ENCODE results near the gene ALDH3B2.
"Not testable (repeated sequence)": the region's sequence is repeated elsewhere in the genome, so short reads cannot be mapped to it uniquely, and the experiment has no call there.

The ALDH3B2 gene

DNA sequence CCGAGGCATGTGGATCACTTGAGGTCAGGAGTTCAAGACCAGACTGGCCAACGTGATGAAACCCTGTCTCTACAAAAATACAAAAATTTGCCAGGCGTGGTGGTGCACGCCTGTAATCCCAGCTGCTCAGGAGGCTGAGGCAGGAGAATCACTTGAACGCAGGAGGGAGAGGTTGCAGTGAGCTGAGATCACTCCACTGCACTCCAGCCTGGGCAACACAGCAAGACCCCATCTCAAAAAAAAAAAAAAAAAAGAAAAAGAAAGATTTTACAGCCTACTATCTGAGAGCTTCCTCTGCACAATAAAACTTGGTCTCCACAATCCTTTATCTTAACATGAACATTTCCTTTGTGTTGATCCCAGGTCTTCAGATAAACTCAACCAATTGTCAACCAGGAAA lies 13.7 kb downstream of the ALDH3B2 start:
- not testable (repeated sequence) for DNase-seq

DNA sequence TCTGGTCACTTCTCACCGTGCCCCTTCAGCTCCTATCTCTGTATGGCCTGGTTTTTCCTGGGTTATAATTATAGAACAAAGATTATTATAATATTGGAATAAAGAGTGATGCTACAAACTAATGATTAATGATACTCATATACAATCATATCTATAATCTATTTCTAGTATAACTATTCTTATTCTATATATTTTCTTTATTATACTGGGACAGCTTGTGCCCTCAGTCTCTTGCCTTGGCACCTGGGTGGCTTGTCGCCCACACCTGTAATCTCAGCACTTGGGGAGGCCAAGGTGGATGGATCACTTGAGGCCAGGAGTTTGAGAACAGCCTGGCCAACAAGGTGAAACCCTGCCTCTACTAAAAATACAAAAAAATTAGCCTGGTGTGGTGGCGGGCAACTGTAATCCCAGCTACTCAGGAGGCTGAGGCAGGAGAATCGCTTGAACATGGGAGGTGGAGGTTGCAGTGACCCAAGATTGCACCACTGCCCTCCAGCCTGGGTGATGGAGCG lies 14.7 kb downstream of the ALDH3B2 start:
- not testable (repeated sequence) for DNase-seq

DNA sequence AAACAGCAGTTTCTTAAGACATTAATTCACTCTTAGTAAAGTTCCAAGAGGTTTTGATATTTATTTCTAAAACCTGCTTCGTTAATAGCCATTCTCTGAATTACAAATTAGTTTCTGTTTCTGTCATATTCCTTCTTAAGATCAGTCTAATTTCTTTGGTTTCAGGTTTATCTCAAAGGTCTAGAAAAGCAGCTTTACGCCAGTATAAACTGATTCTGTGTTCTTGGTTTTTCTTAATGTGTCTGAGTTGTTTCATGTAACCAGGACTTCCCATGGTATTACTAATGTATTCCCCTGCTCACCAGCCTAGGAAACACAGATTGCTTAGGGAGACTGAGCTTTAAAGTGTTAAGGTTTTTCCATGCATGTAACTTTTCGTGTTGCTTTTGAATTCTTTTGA lies 17.1 kb downstream of the ALDH3B2 start:
- no peak for DNase-seq

DNA sequence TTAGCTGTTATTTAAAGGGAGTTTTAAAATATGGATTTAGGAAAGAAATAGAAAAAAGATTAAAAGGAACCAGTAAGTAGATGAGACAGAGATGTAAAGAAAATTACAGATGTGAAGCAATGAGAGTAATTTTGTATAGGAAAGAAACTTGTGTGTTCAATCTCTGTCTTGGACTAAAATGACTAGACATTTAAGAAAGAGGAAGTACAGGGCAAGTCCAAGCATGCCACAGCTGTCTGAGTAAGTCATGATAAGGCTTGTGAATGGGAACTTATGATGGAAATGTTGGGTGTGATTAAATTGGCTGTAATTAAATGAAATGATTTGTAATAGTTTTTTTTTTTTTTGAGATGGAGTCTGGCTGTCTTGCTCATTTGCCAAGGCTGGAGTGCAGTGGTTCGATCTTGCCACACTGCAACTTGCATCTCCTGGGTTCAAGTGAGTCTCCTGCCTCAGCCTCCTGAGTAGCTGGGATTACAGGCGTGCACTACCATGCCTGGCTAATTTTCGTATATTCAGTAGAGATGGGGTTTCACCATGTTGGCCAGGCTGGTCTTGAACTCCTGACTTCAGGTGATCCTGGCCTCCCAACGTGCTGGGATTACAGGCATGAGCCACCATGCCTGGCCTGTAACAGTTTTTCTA lies 18.0 kb downstream of the ALDH3B2 start:
- DNase-seq, result no peak

DNA sequence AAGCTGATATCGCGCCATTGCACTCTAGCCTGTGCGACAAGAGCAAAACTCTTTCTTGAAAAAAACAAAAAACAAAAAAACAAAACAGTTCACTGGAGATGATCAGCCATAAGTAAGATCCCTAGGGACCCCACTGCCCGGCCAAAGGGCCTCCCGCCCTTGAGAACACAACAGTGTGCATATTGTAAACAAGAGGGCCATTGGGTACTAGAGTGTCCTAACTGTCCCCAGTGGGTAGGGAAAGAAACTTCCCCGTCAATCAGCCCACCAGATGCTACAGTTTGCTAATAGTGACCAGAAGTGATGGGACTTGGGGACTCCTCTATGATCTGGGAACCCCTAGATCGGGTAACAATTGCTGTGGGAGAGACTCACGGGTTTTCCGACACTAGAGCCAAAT lies 20.2 kb downstream of the ALDH3B2 start:
- DNase-seq, result no peak

DNA sequence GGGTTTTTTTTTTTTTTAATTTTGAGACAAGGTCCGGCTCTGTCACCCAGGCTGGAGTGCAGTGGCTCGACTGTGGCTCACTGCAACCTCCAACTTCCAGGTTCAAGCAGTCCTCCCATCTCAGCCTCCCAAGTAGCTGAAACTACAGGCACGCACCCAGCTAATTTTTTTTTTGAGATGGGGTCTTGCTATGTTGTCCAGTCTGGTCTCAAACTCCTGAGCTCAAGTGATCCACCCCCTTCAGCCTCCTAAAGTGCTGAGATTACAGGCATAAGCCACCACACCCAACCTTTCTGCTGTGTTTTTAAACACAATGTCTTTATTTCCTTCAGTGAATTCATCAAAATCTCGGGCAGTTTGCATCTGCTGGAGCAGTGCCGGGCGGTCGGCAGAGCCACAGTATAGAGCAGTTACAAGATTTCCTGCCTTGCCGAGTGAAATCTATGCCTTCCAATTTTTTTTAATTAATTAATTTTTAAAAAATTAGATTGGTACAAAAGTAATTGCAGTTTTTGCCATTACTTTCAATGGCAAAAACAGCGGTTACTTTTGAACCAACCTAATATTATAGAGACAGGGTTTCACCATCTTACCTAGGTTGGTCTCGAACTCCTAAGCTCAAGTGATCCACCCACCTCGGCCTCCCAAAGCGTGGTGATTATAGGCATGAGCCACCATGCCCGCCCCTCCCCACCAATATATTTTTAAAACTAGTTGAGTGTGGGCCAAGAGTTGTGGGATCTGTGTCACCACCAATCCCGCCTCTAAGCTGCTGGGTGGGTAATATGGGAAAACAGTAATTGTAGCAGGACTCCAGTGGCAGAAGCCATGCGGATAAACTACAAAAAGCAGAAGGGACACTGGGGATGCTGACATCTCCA lies 21.2 kb downstream of the ALDH3B2 start:
- no peak for DNase-seq

DNA sequence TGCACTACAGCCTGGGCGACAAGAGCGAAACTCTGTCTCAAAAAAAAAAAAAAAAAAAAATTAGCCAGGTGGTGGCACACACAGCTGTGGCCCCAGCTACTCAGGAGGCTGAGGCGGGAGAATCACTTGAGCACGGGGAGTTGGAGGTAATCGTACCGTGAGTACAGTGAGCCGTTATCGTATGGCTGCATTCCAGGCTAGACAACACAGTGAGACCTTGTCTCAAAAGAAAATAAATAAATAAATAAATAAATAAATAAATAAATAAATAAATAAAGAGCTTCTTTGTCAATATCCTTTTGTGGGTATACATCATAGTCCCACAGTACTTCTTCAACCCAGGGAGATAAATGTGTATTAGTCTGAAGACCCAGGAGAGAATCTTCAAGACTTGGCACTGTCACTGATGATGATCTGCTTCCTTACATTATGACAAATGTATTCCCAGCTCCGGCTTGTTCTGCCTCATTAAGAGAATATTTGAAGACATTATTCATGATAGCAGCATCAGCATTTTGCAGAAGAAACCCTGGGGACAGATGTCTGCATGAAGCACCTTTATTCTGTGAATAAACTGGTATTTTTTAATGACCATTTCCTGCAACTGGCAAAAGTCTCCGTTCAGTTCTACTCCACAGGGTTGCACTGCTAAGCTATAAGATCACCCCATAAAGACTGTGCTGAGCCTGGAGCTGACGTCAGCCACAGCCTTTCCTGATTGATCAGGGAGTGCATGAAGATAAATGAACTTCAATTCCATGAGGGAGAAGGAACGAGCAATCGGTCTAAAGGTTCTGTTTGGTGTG lies 22.2 kb downstream of the ALDH3B2 start:
- no peak for DNase-seq

DNA sequence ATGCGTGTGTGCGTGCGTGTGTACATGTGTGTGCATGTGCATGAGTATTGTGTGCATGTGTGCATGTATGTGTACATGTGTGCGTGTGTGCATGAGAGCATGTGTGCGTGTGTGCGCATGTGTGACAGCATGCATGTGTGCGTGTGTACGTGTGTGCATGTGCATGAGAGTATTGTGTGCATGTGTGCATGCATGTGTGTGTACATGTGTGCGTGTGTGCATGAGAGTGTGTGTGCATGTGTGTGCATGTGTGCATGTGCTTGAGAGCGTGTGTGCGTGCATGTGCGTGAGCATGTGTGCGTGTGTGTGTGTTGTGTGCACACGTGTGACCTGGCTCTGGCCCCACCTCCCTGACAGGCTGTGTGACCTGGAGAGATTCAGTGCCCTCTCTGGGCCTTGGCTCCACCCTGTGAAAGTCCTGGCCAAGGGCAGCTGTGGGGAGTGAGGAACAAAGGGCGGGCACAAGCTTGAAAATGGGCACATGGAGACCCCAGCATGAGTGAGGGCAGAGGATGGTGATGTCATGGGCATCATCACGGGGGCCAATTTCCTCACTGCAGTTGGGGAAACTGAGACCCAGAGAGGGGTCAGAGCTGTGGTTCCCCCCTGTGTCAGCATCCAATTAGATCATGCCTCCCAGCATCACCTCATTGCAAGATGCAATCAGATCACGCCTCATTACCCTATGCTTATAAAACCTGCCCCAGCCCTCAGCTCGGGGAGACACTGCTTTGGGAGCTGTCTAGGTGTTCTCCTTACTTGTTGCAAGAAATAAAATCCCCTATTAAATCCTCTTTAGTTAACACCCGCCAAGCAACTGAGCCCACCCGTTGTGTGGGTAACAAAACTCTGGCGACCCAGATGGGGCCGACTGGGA lies 24.6 kb downstream of the ALDH3B2 start:
- no peak for DNase-seq

DNA sequence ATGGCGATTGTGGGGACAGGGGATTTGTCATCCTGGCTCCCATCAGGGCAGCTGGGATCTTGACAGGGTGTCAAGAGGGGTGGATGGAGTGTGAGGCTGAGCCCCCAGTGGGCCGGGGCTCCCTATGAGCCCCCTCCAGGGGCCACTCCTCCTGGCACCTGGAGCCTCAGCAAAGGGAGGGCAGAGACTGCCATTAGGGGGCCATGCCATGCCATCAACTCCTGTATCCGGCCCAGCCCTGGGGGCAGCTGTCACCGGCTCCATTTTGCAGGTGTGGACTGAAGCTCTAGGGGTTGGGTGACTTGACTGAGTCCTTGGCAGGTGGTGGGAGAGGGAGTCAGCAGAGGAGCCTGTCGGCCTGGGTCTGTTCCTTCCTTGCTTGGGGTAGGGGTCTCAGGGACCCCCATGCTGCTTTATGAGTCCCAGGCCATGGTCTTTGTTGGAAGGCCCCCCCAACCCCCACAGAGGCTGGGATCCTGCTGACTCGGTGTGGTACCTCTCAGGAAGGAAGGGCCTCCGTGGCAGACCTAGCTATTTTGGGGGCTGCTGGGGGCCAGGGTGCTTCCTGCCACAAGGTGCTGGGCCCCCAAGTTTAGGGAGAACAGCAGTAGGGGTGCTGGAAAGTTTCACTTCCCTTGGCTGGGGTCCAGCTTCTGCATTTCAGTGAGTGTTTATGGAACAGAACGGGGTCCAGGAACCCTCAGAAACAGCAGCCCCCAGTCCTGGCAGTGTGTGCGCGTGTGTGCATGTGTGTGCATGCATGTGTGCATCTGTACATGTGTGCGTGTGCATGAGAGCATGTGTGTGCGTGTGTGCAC lies 25.4 kb downstream of the ALDH3B2 start:
- no peak for DNase-seq

DNA sequence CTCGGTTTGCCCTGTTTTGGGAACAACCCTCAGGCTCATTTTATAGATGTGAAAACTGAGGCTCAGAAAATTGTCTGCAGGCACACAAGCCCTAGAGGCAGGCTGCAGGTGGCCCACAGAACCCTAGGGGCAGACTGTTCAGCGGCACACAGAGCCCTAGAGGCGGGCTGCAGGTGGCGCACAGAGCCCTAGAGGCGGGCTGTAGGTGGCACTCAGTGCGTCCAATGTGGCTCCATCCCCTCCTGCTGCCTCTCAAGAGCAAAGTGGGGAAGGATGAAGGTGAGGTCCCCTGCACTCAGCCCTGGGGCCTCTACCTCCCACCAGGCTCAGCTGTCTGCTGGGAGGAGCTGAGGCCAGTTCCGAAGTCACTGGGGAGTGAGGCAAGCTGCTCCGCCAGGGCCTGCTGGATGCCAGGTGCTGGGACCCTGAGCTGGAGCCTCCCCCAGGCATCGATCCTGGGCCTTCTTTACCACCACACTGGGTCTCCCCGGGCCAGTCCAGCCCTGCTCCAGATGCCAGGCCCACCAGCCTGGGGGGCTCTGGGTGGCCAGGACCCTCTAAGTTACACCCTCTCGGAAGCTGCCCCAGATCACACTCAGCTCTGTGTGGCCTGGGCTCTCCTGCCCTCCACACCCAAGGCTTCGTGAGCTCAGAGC lies 26.2 kb downstream of the ALDH3B2 start:
- peak; percentile 28 for DNase-seq

DNA sequence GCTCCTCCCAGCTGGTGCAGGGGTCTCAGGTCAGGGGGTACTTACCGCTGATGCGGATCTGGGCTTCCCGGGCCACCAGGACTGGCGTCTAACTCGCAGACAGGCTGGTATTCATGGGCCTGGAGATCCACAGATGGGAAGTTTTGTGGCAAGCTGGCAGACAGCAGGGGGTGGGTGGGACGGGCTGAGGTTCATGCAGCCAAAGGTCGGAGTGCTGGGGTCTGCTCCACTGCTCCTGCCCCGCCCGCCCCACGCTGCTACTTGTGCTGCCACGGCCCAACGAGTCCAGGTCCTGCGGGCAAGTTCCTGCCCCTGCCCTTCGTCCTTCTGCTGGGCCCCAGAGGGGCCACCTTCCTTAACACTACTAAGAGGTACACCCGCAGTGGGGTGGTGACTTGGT lies 27.0 kb downstream of the ALDH3B2 start:
- no peak for DNase-seq

DNA sequence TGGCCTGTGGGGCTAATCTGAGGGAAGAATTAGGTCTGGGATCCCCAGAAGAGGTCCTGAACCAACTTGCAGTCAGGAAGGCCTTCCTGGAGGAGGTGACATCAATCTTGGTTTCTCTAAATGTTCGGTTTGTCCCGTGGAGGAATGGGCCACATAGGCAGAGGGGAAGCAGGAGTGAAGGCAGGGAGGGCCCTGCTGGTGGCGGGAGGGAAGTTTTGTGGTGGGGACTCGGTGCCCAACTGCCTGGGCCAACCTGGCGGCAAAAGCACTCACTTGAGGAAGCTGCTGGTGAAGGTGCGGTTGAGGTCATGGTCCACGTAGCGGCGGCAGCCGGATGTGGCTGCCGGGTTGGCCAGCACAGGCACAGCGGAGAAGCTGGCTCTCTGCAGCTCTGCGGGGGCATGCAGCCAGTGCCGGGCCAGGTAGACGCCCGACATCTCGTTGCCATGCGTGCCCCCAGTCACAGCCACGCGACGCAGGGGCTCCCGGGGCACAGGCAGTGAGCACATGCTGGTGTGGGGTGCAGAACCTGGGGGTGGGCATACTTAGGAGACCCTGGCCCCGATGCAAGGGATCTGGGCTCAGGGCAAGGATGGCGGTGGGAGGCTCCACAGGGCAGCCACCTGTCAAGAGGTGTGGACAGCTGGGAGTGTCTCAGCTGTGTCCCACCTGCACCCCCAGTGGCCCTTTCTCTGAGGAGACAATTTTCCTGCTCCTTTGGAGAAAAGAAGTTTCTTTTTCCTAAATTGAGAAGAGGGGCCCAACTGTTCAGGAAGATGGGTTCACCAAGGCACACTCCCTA lies 27.7 kb downstream of the ALDH3B2 start:
- DNase-seq, result no peak

DNA sequence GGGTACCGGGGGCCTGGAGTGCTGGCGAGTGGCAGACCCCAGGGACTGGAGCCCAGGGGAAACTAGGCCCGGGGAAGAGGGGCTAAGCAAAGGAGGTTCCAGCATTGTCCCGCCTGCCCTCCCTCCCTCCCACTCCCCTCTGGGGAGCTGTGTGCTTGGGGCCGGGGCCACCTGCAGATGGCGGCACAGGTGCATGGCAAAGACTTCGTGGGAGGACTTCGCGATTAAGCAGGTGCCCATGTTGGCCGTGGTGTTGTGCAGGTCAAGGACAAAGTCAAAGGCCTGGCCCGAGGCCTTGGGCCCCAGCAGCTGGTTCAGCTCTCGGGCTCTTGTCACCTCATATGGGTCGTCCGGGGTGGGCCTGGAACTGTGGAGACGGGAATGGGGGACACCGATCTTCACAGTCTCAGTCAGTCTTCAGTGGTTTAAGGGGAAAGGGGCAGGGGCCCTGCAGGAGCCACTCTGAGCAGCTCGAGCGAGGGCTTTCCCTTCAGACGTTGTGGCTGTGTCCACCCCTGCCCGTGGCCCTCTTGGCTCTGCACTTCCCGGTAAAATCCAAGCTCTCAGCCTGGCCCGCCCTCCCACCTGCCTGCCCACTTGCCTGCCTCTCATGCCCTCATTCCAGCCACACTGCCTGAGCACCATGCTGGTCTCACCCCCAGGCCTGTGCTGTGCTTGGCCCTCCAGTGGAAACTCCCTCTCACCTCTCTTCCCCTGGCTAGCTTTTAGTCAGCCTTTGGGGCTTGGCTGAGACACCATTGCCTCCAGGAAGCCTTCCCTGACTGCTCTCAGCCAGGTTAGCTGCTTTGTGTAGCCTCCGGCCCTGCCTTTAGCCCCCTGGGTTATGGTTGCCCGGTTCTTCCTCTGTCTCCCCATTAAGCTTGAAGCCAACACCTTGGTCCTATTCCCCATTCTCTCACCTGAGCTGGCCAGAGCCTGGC lies 28.6 kb downstream of the ALDH3B2 start:
- no peak for DNase-seq

DNA sequence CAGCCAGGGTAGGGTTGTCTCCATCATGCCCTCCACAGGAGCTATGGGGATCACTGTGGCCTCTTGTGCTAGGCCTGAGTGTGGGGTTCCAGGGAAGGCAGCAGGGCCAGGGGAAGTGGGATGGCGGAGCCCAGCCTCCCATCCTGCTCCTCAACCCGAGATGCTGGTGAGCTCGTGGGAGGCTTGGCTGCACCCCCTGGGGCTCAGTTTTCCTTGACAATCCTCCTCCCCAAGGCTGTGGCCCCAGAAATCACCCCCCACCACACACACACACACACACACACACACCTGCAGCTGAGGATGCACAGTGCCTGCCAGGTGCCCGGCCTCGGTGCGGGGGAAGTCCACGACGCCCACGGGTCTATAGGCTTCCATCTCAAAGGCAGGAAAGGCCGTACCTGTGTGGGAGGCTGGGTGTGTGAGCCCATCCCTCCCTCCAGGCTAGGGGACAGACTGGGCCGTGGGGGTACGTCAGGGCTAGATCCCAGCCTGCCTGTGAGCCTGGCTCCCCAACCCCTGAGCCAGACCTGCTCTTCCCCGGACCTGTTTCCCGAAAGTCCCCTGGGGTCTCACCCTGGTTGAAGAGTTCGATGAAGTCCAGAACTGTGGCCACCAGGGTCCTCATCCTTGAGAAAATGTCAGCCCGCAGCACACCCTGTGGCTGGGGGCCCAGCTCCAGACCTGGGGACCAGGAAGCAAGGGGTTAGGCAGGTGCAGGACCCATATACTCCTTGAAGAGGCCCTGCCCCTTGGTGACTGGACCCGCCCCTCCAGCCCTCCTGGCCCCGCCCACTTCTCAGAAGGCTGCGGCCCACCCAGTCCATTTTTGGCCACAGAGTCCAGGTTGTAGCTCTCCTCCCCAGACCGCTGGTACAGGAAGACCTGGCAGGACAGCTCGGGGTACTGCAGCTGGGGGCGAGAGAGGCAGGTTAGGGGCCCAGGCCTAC lies 29.7 kb downstream of the ALDH3B2 start:
- no peak for DNase-seq

DNA sequence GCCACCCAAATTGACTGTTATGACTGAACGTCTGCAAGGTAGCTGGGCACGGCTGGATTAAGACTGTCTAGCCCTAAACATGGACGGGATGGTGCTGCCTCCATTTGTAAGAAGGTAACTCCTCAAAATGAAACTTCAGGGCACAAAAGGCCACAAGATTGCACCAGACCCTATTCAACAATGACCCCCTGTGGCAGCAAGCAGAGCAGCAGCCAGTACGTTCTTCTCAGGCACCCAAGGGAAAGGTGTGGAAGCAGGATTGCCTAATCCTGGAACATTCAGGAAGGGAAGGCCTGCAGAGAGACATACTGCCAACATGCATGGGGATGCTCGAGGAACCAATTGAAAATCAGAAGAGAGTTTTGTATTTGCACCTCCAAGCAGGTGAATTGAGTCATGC lies 30.4 kb downstream of the ALDH3B2 start:
- no peak for DNase-seq

DNA sequence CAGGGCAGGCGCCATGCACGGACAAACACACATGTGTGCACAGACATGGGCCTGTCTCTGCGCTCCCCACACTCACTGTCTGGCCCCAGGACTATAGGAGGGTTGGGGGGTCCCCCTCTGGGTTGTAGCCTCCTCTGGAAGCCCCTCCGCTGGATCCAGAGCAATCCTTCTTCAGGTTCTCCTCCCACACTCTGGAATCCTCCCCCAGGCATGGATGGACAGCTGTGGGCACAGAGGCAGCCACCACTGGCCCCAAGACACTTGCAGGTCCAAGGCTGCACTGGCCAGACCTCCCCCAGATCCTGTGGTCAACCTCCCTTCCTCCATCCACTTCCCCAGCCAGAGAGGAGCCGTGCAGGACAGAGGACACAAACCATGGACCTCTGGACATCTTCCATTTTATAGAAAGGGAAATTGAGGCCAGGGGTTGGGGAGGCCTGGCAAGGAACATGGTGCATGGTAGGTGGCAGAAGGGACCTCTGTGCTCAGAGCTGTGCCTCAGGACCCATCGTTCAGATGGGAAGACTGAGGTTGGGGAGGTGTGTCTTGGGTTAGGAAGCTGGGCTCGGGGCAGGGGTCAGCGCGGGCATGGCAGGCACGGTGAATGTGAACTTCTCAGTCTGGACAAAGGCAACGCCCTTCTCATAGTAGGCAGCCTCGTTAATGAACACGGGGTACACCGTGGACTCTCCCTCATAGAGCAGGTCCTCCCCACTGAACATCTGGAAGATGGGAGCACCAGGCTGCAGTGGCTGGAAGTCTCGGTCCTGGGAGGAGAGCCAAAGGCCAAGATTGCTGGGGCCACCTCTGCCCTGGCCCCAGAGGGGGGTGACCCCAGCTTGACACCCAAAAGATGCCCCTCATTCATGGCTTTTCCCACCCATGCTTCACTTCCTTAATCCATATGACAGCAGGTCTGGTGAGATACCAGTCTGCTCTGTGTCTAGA lies 32.0 kb downstream of the ALDH3B2 start:
- DNase-seq, result no peak

Measured in NCI-H1694 treated with DMSO at 0.1 percent for 48 hours (cell line).